ENCODE results near the gene NDRG2. TPM values are rescaled to one million over a fixed set of nuclear protein-coding genes. Genes with fewer than 3 reads are reported as not detected.

The NDRG2 gene
- total and polyA plus RNA-seq, 9 of the 15 experiments (the other 6 are each of a cell fraction or from before 2014, with no cell fraction given) = 10.1 to 105 (median 41.0) TPM

DNA sequence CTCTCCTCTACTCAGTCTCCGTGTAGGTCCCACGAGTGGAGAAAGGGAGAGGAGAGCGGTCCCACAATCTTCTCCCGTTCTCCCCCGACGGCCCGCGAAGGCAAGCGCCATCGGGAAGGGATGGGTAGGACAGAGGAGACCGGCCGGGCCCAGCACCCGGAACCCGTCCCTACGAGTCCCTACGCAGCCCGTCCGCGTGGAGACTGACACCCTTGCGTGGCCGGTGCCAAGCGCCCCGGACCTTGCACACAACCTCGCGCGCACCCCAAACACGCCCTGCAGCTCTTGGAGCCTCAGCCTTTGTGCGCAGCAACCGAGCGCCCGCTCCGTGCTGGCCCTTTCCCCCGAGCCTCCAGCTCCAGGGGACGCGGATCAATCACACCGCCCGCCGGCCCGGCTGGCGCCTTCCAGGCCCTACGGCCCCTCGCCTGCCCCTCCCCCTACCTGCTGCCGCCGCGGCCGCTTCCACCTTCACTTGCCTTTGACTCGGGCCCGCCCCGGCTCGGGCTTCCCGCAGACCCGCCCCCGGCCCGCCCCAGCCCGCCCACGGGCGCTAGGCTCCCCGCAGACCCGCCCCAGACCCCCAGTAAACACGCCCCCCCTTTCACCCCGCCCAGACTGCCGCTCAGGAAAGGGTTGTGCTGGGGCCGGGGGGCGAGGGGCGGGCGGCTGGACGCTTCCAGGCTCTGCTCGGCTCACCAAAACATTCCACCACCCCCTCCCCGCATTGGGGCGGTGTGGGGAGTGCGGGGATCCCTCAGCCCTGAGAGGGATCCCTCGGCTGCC, at the start of gene NDRG2 (continued):
- TF ChIP-seq, protein P1, sequence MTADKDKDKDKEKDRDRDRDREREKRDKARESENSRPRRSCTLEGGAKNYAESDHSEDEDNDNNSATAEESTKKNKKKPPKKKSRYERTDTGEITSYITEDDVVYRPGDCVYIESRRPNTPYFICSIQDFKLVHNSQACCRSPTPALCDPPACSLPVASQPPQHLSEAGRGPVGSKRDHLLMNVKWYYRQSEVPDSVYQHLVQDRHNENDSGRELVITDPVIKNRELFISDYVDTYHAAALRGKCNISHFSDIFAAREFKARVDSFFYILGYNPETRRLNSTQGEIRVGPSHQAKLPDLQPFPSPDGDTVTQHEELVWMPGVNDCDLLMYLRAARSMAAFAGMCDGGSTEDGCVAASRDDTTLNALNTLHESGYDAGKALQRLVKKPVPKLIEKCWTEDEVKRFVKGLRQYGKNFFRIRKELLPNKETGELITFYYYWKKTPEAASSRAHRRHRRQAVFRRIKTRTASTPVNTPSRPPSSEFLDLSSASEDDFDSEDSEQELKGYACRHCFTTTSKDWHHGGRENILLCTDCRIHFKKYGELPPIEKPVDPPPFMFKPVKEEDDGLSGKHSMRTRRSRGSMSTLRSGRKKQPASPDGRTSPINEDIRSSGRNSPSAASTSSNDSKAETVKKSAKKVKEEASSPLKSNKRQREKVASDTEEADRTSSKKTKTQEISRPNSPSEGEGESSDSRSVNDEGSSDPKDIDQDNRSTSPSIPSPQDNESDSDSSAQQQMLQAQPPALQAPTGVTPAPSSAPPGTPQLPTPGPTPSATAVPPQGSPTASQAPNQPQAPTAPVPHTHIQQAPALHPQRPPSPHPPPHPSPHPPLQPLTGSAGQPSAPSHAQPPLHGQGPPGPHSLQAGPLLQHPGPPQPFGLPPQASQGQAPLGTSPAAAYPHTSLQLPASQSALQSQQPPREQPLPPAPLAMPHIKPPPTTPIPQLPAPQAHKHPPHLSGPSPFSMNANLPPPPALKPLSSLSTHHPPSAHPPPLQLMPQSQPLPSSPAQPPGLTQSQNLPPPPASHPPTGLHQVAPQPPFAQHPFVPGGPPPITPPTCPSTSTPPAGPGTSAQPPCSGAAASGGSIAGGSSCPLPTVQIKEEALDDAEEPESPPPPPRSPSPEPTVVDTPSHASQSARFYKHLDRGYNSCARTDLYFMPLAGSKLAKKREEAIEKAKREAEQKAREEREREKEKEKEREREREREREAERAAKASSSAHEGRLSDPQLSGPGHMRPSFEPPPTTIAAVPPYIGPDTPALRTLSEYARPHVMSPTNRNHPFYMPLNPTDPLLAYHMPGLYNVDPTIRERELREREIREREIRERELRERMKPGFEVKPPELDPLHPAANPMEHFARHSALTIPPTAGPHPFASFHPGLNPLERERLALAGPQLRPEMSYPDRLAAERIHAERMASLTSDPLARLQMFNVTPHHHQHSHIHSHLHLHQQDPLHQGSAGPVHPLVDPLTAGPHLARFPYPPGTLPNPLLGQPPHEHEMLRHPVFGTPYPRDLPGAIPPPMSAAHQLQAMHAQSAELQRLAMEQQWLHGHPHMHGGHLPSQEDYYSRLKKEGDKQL (CRISPR knock-in tag; IDR thresholded peaks at IDR 0.05; ENCODE audit: borderline replicate concordance) = no peak
- TF ChIP-seq NBN (IDR thresholded peaks at IDR 0.05; ENCODE audit: low read depth) = no peak
- TF ChIP-seq PML (IDR thresholded peaks at IDR 0.05; ENCODE audit: low read length) = no peak
- peak; percentile 45 to 58 for TF ChIP-seq NRF1 (conservative IDR thresholded peaks at IDR 0.05 in 1 of 2, IDR thresholded peaks at IDR 0.05 in 1 of 2)
- peak; percentile 62 for TF ChIP-seq CXXC5 (CRISPR knock-in tag; IDR thresholded peaks at IDR 0.05)
- TF ChIP-seq, protein P2, sequence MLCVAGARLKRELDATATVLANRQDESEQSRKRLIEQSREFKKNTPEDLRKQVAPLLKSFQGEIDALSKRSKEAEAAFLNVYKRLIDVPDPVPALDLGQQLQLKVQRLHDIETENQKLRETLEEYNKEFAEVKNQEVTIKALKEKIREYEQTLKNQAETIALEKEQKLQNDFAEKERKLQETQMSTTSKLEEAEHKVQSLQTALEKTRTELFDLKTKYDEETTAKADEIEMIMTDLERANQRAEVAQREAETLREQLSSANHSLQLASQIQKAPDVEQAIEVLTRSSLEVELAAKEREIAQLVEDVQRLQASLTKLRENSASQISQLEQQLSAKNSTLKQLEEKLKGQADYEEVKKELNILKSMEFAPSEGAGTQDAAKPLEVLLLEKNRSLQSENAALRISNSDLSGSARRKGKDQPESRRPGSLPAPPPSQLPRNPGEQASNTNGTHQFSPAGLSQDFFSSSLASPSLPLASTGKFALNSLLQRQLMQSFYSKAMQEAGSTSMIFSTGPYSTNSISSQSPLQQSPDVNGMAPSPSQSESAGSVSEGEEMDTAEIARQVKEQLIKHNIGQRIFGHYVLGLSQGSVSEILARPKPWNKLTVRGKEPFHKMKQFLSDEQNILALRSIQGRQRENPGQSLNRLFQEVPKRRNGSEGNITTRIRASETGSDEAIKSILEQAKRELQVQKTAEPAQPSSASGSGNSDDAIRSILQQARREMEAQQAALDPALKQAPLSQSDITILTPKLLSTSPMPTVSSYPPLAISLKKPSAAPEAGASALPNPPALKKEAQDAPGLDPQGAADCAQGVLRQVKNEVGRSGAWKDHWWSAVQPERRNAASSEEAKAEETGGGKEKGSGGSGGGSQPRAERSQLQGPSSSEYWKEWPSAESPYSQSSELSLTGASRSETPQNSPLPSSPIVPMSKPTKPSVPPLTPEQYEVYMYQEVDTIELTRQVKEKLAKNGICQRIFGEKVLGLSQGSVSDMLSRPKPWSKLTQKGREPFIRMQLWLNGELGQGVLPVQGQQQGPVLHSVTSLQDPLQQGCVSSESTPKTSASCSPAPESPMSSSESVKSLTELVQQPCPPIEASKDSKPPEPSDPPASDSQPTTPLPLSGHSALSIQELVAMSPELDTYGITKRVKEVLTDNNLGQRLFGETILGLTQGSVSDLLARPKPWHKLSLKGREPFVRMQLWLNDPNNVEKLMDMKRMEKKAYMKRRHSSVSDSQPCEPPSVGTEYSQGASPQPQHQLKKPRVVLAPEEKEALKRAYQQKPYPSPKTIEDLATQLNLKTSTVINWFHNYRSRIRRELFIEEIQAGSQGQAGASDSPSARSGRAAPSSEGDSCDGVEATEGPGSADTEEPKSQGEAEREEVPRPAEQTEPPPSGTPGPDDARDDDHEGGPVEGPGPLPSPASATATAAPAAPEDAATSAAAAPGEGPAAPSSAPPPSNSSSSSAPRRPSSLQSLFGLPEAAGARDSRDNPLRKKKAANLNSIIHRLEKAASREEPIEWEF (CRISPR knock-in tag; IDR thresholded peaks at IDR 0.05) = no peak
- TF ChIP-seq ZNF561 (CRISPR knock-in tag; conservative IDR thresholded peaks at IDR 0.05) = no peak
- no peak for TF ChIP-seq NFATC3 (IDR thresholded peaks at IDR 0.05)
- TF ChIP-seq MEIS2 (IDR thresholded peaks at IDR 0.05; ENCODE audit: partially characterized antibody) = no peak
- TF ChIP-seq SRSF7 (optimal IDR thresholded peaks at IDR 0.05; ENCODE audit: low read depth, low read length) = peak; percentile 35
- TF ChIP-seq, protein P3, sequence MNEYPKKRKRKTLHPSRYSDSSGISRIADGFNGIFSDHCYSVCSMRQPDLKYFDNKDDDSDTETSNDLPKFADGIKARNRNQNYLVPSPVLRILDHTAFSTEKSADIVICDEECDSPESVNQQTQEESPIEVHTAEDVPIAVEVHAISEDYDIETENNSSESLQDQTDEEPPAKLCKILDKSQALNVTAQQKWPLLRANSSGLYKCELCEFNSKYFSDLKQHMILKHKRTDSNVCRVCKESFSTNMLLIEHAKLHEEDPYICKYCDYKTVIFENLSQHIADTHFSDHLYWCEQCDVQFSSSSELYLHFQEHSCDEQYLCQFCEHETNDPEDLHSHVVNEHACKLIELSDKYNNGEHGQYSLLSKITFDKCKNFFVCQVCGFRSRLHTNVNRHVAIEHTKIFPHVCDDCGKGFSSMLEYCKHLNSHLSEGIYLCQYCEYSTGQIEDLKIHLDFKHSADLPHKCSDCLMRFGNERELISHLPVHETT (CRISPR knock-in tag; conservative IDR thresholded peaks at IDR 0.05 in 1 of 2, IDR thresholded peaks at IDR 0.05 in 1 of 2) = no peak

Data from K562 (cell line).